ENCODE data around the gene LBHD1. TPM values are rescaled to one million over a fixed set of nuclear protein-coding genes. Genes with fewer than 3 reads are reported as not detected.

LBHD1 gene
- total and polyA plus RNA-seq, 2 of the 4 experiments (the other 2 are of a cell fraction): 1.6 to 4.0 TPM

DNA sequence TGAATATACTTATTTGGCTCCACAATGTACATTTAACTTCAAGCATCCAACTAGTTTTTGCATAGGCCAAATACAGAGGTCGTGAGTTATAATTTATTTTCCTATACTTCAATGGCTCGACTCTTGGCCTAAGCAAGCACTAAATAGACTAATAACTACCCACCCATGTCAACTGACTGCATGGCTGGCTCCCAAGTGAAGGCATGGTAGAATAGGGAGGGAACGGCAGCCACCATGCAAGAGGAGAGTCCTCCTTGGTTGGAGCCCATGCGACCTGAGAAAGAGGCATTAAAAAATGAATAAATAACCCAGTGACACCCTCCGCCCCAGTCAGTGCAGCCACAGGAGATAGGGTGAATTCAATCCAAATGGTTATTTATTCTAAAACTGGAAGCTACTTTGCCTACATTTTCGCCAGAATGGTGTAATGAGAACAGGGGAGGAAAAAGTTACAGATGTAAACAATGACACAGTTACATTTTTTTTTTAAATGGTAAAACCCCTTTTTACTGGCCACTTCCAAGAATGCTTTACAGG is 40.3 kb upstream of the LBHD1 start:
- Histone ChIP-seq H4K20me1 (ENCODE audit: insufficient read depth, low read length) (no peaks in the 10 kb centered on the region), H2BK20ac (ENCODE audit: low read depth, low read length) (no peak overlapping the region), H3K4me3 (ENCODE audit: insufficient read depth, low read depth, low read length) (no peak overlapping the region), H3K36me3 (ENCODE audit: control insufficient read depth, insufficient read depth, low read length) (peaks cover 47% of the 10 kb centered on the region), H3K79me1 (ENCODE audit: low read depth in 1 of 2, low read length in 2 of 2) (peaks cover 27 to 65% of the 10 kb centered on the region in 2 experiments), H3K9ac (ENCODE audit: low read depth, low read length) (no peak overlapping the region), H4K8ac (ENCODE audit: low read depth in 2 of 2, low read length in 2 of 2) (no peak overlapping the region), H2BK120ac (ENCODE audit: low read depth, low read length) (no peak overlapping the region), H3K4me2 (ENCODE audit: low read depth, low read length) (no peak overlapping the region), H2AK5ac (ENCODE audit: low read depth, low read length) (no peak overlapping the region), H2BK5ac (ENCODE audit: low read depth, low read length, poor library complexity, severe bottlenecking) (no peak overlapping the region), H4K91ac (ENCODE audit: insufficient read depth, low read depth, low read length) (no peak overlapping the region), H3K18ac (ENCODE audit: low read depth, low read length) (no peak overlapping the region), H3K9me3 (ENCODE audit: control insufficient read depth, insufficient read depth, low read length) (no peaks in the 10 kb centered on the region), H2BK15ac (ENCODE audit: low read depth, low read length) (no peak overlapping the region), H2AK9ac (replicated peaks; ENCODE audit: low read depth, low read length, poor library complexity) (no peak overlapping the region), H3K4me1 (ENCODE audit: control insufficient read depth, insufficient read depth, low read length) (peaks cover 12% of the 10 kb centered on the region), H3K14ac (replicated peaks; ENCODE audit: low read depth, low read length) (no peak overlapping the region), H3K9me1 (ENCODE audit: insufficient read depth, low read length) (peaks cover 10% of the 10 kb centered on the region), H4K5ac (ENCODE audit: low read depth, low read length) (no peak overlapping the region), H3K23ac (ENCODE audit: low read depth, low read length) (no peak overlapping the region), H3K4ac (ENCODE audit: low read depth, low read length) (no peak overlapping the region), H2AFZ (replicated peaks; ENCODE audit: low read length, poor library complexity) (no peak overlapping the region), H3K56ac (ENCODE audit: extremely low read depth, insufficient read depth, low read length) (no peak overlapping the region), H3K27me3 (ENCODE audit: control insufficient read depth, insufficient read depth, low read length) (no peaks in the 10 kb centered on the region), H3K27ac (ENCODE audit: insufficient read depth, low read length) (peak overlapping the region; percentile 41; the same call in 1 of the 2 replicates)
- in situ Hi-C loops (cut with MboI; ENCODE audit: low sequenced_read_pairs) (no loop called here), intact Hi-C loops (cut with micrococcal nuclease) (no loop called here), dilution Hi-C loops (cut with HindIII; ENCODE audit: low sequenced_read_pairs, unreplicated experiment) (no loop called here)
- POLR2A ChIA-PET (ENCODE audit: unreplicated experiment): no interaction called here
- TF ChIP-seq MAFK (IDR thresholded peaks at IDR 0.05; ENCODE audit: low read depth, low read length) (no peak), CEBPB (IDR thresholded peaks at IDR 0.05; ENCODE audit: low read depth, low read length) (no peak), RCOR1 (IDR thresholded peaks at IDR 0.05; ENCODE audit: insufficient replicate concordance, low read length) (no peak), CHD1 (IDR thresholded peaks at IDR 0.05; ENCODE audit: low read depth, low read length) (no peak)
- TF ChIP-seq, protein P1, sequence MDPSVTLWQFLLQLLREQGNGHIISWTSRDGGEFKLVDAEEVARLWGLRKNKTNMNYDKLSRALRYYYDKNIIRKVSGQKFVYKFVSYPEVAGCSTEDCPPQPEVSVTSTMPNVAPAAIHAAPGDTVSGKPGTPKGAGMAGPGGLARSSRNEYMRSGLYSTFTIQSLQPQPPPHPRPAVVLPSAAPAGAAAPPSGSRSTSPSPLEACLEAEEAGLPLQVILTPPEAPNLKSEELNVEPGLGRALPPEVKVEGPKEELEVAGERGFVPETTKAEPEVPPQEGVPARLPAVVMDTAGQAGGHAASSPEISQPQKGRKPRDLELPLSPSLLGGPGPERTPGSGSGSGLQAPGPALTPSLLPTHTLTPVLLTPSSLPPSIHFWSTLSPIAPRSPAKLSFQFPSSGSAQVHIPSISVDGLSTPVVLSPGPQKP (IDR thresholded peaks at IDR 0.05; ENCODE audit: borderline replicate concordance, low read depth, low read length): no peak
- ATAC-seq (ENCODE audit: low read depth) (no peak), DNase-seq (peak; percentile 41)
- CTCF ChIA-PET: no interaction called here
- no TSS peak for BruUV-seq (replicated peaks)
- no CpG with 5 or more reads among the region's 6 CpGs for WGBS, 2 experiments (ENCODE audit: extremely low coverage in 2 of 2, insufficient read length in 1 of 2)
